GM18861 (cell line): Measurements from ENCODE around the gene CBX8.

Experiments
- ATAC-seq: cut with Tn5 transposase; IDR thresholded peaks from one replicate; pipeline ENCODE4 v1.9.1; 2021; ENCODE audit not compliant: unreplicated experiment

Gene CBX8

DNA sequence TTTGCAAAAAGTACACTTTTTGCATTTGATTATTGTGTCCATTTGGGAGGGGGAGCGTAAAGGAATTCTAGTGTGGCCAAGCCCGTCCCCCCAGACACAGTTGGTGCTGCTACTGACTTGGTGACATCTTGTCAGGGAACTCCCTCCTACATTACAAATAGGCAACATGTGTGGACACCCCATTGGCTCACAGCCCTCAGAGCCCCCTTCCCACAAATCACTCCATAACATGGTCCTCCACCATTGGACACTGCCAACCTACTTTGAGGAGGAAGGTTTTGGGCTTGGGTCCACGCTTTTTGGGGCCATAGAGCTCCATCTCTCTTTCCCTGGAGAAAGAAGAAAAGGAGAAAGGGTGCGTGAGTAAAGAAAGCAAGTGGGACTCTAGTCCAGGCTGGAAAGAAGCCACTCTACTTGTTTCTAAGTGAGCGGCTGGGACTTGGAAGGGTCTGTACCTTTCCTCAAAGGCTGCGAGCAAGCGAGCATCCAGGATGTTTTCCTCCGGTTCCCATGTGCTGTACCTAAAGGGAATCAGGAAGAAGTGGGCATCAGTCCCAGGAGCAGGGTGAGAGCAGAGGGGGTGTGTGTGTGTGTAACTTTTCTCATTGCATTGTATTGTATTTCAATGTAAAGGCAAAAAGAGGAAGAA is 958 bp downstream of the CBX8 start:
- no peak for ATAC-seq

- ATAC-seq, result no peak
These were observed 2.0 kb downstream of the CBX8 start for GRCh38 chr17:79794659-79795511.

DNA sequence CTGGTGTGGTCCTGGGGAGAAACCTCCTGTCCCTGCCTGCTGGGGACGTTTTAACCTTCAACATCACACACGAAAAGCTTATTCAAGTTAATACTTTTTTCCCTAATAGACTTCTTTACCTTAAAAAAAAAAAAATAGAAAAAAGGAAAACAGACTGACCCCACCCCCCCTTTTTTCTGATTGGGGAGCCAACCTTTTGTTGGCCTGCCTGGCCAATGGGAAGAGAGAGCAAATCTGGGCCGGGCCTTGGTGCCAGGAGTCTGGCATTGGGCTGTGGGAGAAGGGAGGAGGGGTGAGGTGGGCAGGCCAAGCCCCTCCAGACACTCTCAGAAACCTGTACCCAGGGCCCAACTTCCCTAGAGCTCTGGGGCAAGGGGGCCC is 3.0 kb downstream of the CBX8 start:
- no peak for ATAC-seq

DNA sequence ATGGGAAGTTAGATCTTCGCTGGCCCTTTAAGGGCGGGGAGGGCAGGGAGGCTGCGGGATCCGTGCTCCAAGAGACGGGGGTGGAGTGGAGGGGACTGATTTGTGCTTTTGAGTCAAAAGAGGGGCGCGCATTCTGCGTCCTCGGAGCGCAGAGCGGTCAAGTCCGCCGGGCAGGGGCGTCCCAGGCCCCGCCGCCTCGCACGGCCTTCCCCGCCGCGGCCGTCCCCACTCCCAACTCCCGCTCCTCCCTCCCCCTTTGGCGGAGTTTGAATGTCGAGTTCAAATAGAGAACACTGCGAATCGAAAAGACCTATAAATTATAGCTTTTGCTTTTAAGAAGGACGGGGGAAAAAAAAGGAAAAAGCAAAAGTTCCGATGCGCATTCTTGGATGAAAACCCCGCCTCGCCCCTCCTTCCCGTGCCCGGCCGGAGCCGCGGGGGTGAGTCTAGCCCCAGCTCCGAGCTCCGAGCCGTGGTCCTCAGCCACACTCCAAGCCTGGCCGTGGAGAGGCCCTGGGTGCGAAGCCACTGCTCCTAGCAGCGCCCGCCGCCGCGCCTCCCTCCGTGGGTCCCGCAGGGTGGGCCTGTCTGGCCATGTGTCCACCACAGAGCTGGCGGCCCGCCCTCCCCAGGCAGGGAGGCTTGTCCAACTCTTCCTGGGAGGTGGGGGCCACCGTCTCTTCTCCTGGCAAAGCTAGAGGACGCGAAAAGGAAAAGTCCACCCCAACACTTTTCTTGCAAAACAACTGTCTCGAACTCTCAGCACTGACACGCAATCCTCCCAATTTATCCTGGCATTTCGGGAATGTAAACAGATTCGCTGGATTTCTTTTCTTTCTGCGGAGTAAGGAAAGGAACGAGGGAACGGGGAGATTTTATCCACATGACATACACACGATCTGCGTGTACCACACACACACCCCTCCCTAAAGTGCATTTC is 3.6 kb downstream of the CBX8 start:
- no peak for ATAC-seq

GRCh38 chr17:79792341-79792871 is 4.5 kb downstream of the CBX8 start:
- ATAC-seq, result no peak

GRCh38 chr17:79791735-79792161 is 5.1 kb downstream of the CBX8 start:
- no peak for ATAC-seq

DNA sequence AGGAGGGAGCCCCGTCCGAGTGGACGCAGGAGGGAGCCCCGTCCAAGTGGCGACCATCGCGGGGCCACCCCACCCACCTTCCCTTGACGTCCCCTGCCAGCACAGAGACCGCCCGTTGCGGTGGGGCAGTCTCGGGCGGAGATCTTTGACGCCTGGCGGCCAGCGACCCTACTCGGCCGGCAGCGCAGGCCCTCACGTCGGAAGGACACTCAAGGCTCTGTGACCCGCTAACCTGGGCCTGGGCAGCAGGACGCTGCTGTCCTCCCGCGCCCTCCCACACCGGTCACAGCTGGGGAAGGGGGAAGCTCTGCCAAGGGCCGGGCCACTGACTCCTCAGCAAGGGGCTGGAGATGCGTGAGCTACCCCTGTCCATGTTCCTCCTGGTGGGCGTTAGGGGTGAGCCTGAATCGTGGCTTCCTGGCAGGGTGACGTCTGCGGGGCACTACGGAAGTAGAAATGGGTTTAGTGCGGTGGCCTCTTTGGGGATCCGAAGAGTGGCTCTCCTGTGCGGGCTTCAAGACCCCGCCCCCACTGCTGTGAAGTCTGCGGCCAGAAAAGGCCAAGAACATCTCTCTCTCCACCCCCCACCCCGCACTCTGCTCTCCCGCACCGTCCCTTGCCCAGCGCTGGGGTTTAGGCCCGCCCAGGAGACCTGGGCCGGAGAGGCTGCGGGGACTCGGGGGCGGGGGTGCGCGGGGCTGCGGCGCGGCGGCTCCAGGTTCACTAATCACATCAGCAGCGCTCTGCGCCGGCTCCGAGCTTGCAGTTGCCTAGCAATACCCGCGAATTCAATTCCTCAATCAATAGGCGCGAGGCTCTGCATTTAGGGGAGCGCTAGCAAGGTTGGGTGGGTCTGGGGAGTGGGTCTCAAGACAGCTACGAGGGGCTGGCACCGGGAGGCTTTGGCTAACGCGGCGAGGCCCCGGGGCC is 5.8 kb downstream of the CBX8 start:
- ATAC-seq, result no peak

DNA sequence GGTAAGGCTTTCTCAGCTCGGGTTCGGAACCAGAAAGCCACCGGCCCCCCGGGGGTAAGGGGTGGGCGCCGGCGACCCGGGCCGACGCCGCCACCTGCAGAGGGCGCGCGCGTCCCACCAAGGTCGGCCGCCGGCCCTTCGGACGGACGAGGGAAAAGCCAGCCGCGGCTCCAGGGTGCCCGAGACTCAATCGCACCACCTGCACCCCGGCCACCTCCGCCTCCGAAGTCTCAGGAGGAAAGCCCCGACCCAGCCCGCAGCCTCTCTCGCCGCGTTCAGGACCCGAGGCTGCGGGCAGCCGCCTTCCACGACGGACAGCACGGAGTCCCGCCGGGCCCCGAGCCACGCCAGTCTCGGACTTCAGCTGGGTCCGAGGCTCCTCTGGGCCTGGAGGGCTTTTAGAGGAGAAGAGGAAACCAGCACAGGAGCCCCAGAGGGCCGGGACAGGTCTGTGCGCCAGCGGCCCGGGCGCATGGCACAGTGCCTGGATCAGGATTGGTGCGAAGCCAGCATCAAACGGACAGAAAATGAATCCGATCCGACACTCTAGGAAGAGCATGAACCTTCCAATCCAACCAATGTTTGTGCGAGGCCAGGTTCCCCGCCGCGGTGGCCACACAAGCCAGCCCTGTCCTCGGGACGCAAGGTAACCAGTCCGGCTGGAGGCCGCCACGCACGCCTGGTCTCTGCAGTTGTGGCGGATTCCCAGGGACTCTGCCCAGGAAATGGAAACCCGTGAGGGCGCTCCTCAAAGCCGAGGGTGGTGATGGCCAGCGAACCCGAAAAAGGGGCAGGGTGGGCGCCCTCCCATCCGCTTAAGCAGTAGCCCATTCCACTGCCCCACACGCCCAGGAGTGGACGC is 6.7 kb downstream of the CBX8 start:
- ATAC-seq, result no peak

DNA sequence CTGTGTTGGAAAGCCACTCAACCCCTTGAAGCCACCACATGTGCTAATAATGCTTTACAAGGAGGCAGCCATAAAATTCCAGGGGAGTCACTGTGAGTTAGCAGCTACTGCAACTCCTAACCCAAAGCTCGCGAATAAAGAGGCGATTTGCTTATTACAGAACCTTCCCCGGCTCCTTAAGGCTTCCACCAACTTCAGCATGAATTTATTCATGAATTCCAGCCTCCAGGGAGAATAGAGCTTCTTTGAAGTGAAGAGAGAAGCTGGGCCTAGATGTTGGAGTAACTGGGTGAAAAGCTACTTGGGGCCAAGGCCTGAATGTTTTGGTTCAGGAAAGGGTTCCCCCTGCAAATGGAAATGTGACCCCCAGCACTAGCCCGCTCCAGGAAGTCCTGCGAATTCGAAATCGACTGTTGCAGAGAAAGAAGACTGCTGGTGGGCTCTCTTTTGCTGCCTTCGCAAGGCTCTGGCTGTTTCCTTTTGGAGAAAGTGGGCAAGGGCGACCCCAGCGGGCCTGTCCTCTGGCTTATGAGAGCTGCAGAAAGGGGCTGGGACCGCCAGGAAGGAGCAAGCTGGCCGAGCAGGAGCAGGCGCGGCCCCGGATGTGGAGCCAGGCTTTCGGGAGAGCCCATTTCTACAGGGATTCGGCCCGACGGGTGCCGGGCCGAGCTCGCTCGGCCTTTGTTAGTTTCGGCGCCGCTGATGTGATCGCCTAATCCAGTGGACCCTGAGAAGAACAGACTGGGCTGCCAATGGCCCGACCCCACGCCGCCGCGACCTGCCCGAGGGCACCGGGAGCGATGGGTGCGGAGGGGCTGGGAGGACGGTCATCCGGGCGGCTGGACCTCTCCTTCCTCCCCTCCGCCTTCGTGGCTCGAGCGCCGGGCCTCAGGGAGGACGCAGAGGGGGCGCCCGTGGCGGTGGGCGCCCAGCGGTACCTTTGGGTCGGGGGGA is 7.6 kb downstream of the CBX8 start:
- no peak for ATAC-seq

- ATAC-seq, result no peak
These were observed 8.4 kb downstream of the CBX8 start for GRCh38 chr17:79788455-79788854.

- ATAC-seq, result no peak
These were observed 9.8 kb downstream of the CBX8 start for GRCh38 chr17:79786930-79787643.

DNA sequence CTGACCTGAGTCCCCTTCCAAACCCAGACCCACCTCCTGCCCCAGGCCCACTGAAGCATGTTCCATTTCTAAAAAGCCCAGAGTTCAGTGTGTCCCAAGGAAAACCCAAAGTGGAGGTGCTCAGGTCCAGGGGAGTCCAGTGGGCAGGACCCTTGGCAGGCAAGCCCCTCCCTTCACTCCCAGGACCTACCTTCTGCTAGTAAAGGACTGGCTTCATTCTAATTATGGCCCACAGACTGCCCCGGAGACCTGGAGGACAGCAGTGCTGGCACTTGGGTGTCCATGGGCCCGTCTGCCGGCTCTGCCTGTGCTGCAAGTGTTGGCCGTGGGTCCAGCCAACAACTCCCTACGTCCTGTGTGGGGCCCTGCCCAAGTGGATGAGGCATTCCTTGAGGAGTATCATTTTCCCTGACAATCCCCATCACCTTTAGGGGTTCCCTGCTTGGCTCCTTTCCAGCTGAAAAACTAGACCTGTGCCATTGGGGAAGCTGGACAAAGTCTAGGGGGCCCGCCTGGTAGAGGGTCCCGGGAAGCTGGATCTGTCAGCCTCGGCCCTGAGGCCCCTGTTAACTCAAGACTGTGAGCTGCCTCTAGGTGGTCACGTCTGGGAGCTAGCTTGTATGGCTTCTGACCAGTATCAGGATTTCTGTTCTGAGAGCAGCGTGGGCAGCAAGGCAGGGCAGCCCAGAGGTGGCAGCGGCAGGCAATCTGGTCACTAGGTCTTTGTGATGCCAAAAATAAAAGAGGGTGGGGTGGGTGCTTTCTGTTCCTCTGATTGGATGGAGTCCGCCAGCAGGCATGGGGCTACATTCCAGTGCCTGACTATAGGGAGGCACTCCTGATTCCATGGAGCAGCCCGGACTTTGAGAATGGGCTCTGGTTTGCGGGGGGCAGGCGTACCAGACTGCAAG is 10.7 kb downstream of the CBX8 start:
- no peak for ATAC-seq

- no peak for ATAC-seq
These were observed 11.6 kb downstream of the CBX8 start for GRCh38 chr17:79785017-79785899.

GRCh38 chr17:79784353-79785016 is 12.4 kb downstream of the CBX8 start:
- ATAC-seq, result no peak

DNA sequence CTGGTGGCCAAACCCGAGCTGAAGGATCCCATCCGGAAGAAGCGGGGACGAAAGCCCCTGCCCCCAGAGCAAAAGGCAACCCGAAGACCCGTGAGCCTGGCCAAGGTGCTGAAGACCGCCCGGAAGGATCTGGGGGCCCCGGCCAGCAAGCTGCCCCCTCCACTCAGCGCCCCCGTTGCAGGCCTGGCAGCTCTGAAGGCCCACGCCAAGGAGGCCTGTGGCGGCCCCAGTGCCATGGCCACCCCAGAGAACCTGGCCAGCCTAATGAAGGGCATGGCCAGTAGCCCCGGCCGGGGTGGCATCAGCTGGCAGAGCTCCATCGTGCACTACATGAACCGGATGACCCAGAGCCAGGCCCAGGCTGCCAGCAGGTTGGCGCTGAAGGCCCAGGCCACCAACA is 13.0 kb downstream of the CBX8 start:
- ATAC-seq, result no peak
